ENCODE data around the gene ATF6. TPM values are rescaled to one million over a fixed set of nuclear protein-coding genes. Genes with fewer than 3 reads are reported as not detected.

ATF6 gene
- total and polyA plus RNA-seq, 9 of the 15 experiments (the other 6 are each of a cell fraction or from before 2014, with no cell fraction given) = 11.7 to 32.4 (median 20.4) TPM

DNA sequence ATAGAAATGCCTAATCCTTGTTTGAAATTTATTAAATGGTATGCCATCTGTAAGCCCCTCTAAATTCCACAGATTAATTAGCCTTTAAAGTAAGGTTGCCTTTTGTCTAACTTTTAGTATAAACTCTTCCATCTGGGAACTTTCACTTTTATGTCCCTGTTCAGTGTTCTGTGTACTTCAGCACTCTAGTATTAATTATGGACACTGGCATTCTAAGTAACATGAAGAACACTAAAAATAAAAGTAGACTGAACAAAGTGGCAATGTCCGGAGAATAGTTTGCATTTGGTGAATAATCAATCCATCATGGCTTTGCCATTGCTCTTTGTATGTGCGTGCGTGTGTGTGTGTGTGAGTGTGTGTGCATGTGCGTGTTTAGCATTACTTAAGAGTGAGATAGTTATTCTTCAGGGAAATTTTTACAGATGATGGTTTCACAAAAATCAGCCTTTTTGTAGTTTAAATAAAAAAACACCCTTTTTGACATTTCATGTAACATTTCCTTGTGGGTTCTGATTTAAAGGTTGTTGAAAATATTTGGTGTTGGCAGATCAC, 51.1 kb downstream of the ATF6 start:
- Histone ChIP-seq H2AFZ (ENCODE audit: low read depth, low read length) (no peak overlapping the region), H4K20me1 (replicated peaks; ENCODE audit: control insufficient read depth, insufficient read depth, low read length) (no peaks in the 10 kb centered on the region), H3K27me3 (ENCODE audit: control insufficient read depth in 2 of 2, insufficient read depth in 2 of 2, low read length in 2 of 2) (no peaks in the 10 kb centered on the region), H3K9me3 (replicated peaks; ENCODE audit: control insufficient read depth, insufficient read depth, low read depth, low read length) (no peaks in the 10 kb centered on the region), H3K4me1 (replicated peaks in 1 of 2; ENCODE audit: control insufficient read depth in 2 of 2, insufficient read depth in 2 of 2, low read length in 2 of 2) (no peaks in the 10 kb centered on the region), H3K79me2 (ENCODE audit: control insufficient read depth, insufficient read depth, low read length) (no peaks in the 10 kb centered on the region), H3K9me1 (ENCODE audit: control insufficient read depth, insufficient read depth, low read length) (no peaks in the 10 kb centered on the region), H3K4me2 (ENCODE audit: insufficient read depth, low read length) (no peak overlapping the region), H3K36me3 (ENCODE audit: control insufficient read depth, insufficient read depth, low read length) (peaks cover 44% of the 10 kb centered on the region), H3K4me3 (no peak overlapping the region), H3K27ac (ENCODE audit: extremely low read depth, low read depth, low read length) (no peak overlapping the region), H3K9ac (ENCODE audit: insufficient read depth in 1 of 2, low read depth in 2 of 2, low read length in 2 of 2) (no peak overlapping the region)
- in situ Hi-C loops (cut with MboI) = no loop called here
- 98% methylated on average over 4 of the region's 4 CpGs for WGBS (ENCODE audit: insufficient coverage, low coverage, missing lambda C conversion rate)
- intact Hi-C loops (cut with micrococcal nuclease) = no loop called here
- FAIRE-seq (no peak), ATAC-seq (no peak), DNase-seq (ENCODE audit: extremely low read depth in 1 of 4, low spot score in 3 of 4) (no peak)
- CTCF ChIA-PET (ENCODE audit: low intra/inter-chr PET ratio) = no interaction called here
- no peak for TF ChIP-seq ADNP (tag; IDR thresholded peaks at IDR 0.05)
- no peak for TF ChIP-seq IFI16 (CRISPR knock-in tag; IDR thresholded peaks at IDR 0.05)
- no peak for TF ChIP-seq NFIC (IDR thresholded peaks at IDR 0.05)
- TF ChIP-seq, protein P1, sequence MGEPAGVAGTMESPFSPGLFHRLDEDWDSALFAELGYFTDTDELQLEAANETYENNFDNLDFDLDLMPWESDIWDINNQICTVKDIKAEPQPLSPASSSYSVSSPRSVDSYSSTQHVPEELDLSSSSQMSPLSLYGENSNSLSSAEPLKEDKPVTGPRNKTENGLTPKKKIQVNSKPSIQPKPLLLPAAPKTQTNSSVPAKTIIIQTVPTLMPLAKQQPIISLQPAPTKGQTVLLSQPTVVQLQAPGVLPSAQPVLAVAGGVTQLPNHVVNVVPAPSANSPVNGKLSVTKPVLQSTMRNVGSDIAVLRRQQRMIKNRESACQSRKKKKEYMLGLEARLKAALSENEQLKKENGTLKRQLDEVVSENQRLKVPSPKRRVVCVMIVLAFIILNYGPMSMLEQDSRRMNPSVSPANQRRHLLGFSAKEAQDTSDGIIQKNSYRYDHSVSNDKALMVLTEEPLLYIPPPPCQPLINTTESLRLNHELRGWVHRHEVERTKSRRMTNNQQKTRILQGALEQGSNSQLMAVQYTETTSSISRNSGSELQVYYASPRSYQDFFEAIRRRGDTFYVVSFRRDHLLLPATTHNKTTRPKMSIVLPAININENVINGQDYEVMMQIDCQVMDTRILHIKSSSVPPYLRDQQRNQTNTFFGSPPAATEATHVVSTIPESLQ (CRISPR knock-in tag; IDR thresholded peaks at IDR 0.05) = no peak
- TF ChIP-seq, protein P2, sequence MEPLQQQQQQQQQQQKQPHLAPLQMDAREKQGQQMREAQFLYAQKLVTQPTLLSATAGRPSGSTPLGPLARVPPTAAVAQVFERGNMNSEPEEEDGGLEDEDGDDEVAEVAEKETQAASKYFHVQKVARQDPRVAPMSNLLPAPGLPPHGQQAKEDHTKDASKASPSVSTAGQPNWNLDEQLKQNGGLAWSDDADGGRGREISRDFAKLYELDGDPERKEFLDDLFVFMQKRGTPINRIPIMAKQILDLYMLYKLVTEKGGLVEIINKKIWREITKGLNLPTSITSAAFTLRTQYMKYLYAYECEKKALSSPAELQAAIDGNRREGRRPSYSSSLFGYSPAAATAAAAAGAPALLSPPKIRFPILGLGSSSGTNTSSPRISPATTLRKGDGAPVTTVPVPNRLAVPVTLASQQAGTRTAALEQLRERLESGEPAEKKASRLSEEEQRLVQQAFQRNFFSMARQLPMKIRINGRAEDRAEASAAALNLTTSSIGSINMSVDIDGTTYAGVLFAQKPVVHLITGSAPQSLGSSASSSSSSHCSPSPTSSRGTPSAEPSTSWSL (CRISPR knock-in tag; IDR thresholded peaks at IDR 0.05; ENCODE audit: borderline replicate concordance) = no peak
- no peak for TF ChIP-seq CAMTA2 (CRISPR knock-in tag; conservative IDR thresholded peaks at IDR 0.05)
- TF ChIP-seq PTBP1 (IDR thresholded peaks at IDR 0.05; ENCODE audit: low read depth, low read length) = no peak
- no peak for TF ChIP-seq ZNF24 (IDR thresholded peaks at IDR 0.05)
- TF ChIP-seq, protein P3, sequence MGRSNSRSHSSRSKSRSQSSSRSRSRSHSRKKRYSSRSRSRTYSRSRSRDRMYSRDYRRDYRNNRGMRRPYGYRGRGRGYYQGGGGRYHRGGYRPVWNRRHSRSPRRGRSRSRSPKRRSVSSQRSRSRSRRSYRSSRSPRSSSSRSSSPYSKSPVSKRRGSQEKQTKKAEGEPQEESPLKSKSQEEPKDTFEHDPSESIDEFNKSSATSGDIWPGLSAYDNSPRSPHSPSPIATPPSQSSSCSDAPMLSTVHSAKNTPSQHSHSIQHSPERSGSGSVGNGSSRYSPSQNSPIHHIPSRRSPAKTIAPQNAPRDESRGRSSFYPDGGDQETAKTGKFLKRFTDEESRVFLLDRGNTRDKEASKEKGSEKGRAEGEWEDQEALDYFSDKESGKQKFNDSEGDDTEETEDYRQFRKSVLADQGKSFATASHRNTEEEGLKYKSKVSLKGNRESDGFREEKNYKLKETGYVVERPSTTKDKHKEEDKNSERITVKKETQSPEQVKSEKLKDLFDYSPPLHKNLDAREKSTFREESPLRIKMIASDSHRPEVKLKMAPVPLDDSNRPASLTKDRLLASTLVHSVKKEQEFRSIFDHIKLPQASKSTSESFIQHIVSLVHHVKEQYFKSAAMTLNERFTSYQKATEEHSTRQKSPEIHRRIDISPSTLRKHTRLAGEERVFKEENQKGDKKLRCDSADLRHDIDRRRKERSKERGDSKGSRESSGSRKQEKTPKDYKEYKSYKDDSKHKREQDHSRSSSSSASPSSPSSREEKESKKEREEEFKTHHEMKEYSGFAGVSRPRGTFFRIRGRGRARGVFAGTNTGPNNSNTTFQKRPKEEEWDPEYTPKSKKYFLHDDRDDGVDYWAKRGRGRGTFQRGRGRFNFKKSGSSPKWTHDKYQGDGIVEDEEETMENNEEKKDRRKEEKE (IDR thresholded peaks at IDR 0.05; ENCODE audit: borderline replicate concordance in 1 of 2, control insufficient read depth in 1 of 2, low read depth in 2 of 2, low read length in 1 of 2) = no peak
- no peak for TF ChIP-seq ZFP30 (CRISPR knock-in tag; IDR thresholded peaks at IDR 0.05; ENCODE audit: borderline replicate concordance)
- TF ChIP-seq ZNF324 (CRISPR knock-in tag; IDR thresholded peaks at IDR 0.05) = no peak
- TF ChIP-seq ZNF316 (IDR thresholded peaks at IDR 0.05) = no peak
- TF ChIP-seq KDM5B (IDR thresholded peaks at IDR 0.05; ENCODE audit: insufficient replicate concordance, low read depth, low read length) = no peak
- no peak for TF ChIP-seq GTF2F1 (IDR thresholded peaks at IDR 0.05; ENCODE audit: low read depth, low read length)
- no peak for TF ChIP-seq MIER1 (IDR thresholded peaks at IDR 0.05; ENCODE audit: low read depth)
- no peak for TF ChIP-seq IRF2 (CRISPR knock-in tag; IDR thresholded peaks at IDR 0.05)
- TF ChIP-seq RBM25 (IDR thresholded peaks at IDR 0.05; ENCODE audit: low read depth, low read length, severe bottlenecking) = no peak
- POLR2A ChIA-PET = no interaction called here
- BruUV-seq (replicated peaks) = no TSS peak
